Cardiac muscle cell (in vitro differentiated cells and primary cell): ENCODE measurements around the gene DDI1. TPM values are rescaled to one million over a fixed set of nuclear protein-coding genes. Genes with fewer than 3 reads are reported as not detected.

Experiments
- DNase-seq, 2 donors: peaks; one replicate each; pipeline versions ENCODE4 v3.0.0 to v3.0.0-alpha.2; 2010 to 2017; ENCODE audit warnings: low read depth in 1 of 2, low spot score in 1 of 2
- H3K27ac ChIP-seq: fragments of 200-600 bp; sonication (generic); 2 replicates; pipeline ENCODE4 v1.5.1; 2016
- H3K27me3 ChIP-seq: fragments of 200-600 bp; sonication (generic); 2 replicates; pipeline ENCODE4 v1.6.0; 2016; ENCODE audit warnings: control low read depth
- H3K36me3 ChIP-seq: fragments of 200-600 bp; sonication (generic); 2 replicates; pipeline ENCODE4 v1.5.1; 2016; ENCODE audit warnings: control low read depth
- H3K4me1 ChIP-seq: fragments of 200-600 bp; sonication (generic); 2 replicates; pipeline ENCODE4 v1.8.1; 2017; ENCODE audit warnings: low read depth, mild to moderate bottlenecking, mixed run types
- H3K4me3 ChIP-seq: fragments of 200-600 bp; sonication (generic); 2 replicates; pipeline ENCODE4 v1.5.1; 2016; ENCODE audit warnings: mild to moderate bottlenecking
- H3K9me3 ChIP-seq: fragments of 200-600 bp; sonication (generic); 2 replicates; pipeline ENCODE4 v1.5.1; 2017; ENCODE audit warnings: low read depth, mild to moderate bottlenecking, control low read depth
- polyA plus RNA-seq: library from polyadenylated mRNA; unstranded; fragments of >200 nt; fragmentation: Nextera tagmentation; extraction: Ambion mirVana; gene quantifications from 2 replicates; pipeline ENCODE4 v1.2.1, GENCODE V29; 2016
- total RNA-seq: library from RNA; depleted of rRNA; stranded (reverse); fragments of >200 nt; gene quantifications from 2 replicates; pipeline ENCODE4 v1.2.3, GENCODE V29; 2016
- TF ChIP-seq, protein P1 (sequence below): IDR thresholded peaks from 2 replicates; pipeline ENCODE4 v1.5.1; 2012; ENCODE audit warnings: low read depth, mild to moderate bottlenecking, low read length

Gene DDI1
- total and polyA plus RNA-seq, 2 experiments from 2014 or later, result 2.8 TPM; not detected in 1

DNA sequence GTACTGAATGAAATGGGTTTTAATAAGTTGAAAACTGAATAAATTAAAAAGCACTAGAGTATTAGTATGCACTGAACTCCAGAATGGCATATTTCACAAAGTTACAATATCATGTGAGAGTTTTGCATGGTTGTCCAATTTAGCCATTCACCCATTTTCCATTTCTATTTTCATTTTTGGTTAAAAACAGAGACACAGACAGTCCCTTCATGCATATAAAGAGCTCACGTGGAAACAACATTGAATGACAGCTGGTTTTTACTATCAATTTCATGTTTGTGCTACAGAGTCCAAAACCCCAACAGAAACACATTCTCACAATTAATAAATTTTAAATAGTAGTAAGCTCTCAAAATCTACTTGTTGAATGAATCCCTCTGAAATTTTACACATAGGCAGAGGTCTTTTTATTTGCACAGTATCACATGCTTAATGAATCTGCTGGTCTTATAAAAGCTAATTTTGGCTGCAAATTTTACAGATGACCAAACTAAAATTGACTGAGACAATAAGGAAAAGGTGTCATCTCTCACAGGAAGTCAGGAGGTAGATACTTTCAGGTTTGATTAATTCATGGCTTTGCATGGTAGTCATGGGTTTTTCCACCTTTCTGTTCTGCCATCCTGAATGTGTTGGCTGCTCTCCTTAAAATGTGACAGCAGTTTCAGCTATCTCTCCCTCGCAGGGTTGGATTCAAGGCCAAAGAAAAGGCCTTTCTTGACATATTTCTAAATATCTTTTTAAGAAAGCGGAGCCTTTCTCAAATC is 20.6 kb upstream of the DDI1 start:
- no peaks in the 10 kb centered on the region for H3K27me3 ChIP-seq
- no peak overlapping the region for H3K4me3 ChIP-seq
- no peaks in the 10 kb centered on the region for H3K36me3 ChIP-seq
- TF ChIP-seq, protein P1, sequence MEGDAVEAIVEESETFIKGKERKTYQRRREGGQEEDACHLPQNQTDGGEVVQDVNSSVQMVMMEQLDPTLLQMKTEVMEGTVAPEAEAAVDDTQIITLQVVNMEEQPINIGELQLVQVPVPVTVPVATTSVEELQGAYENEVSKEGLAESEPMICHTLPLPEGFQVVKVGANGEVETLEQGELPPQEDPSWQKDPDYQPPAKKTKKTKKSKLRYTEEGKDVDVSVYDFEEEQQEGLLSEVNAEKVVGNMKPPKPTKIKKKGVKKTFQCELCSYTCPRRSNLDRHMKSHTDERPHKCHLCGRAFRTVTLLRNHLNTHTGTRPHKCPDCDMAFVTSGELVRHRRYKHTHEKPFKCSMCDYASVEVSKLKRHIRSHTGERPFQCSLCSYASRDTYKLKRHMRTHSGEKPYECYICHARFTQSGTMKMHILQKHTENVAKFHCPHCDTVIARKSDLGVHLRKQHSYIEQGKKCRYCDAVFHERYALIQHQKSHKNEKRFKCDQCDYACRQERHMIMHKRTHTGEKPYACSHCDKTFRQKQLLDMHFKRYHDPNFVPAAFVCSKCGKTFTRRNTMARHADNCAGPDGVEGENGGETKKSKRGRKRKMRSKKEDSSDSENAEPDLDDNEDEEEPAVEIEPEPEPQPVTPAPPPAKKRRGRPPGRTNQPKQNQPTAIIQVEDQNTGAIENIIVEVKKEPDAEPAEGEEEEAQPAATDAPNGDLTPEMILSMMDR, result no peak
- no peaks in the 10 kb centered on the region for H3K9me3 ChIP-seq
- peaks cover 2% of the 10 kb centered on the region for H3K4me1 ChIP-seq
- no peak overlapping the region for H3K27ac ChIP-seq
- no peak for DNase-seq

DNA sequence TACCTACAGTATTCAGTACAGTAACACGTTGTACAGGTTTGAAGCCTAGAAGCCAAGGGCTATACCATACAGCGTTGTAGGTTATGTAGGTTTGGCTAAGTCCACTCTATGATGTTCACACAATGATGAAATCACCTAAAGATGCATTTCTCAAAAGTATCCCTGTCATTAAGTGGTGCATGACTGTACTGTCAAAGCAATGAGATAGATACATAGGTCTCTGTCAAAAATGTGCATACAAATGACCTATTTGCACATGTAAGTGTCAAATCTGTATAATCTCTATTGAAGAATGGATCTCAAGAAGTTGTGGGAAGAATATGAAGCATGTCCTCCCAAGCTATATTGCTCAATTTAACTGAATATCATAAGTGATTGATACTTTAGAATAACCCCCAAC is 11.9 kb upstream of the DDI1 start:
- Histone ChIP-seq H3K4me3 (no peak overlapping the region), H3K9me3 (no peaks in the 10 kb centered on the region), H3K4me1 (no peaks in the 10 kb centered on the region), H3K27ac (no peak overlapping the region), H3K27me3 (no peaks in the 10 kb centered on the region), H3K36me3 (no peaks in the 10 kb centered on the region)
- TF ChIP-seq, protein P1, result no peak
- no peak for DNase-seq

DNA sequence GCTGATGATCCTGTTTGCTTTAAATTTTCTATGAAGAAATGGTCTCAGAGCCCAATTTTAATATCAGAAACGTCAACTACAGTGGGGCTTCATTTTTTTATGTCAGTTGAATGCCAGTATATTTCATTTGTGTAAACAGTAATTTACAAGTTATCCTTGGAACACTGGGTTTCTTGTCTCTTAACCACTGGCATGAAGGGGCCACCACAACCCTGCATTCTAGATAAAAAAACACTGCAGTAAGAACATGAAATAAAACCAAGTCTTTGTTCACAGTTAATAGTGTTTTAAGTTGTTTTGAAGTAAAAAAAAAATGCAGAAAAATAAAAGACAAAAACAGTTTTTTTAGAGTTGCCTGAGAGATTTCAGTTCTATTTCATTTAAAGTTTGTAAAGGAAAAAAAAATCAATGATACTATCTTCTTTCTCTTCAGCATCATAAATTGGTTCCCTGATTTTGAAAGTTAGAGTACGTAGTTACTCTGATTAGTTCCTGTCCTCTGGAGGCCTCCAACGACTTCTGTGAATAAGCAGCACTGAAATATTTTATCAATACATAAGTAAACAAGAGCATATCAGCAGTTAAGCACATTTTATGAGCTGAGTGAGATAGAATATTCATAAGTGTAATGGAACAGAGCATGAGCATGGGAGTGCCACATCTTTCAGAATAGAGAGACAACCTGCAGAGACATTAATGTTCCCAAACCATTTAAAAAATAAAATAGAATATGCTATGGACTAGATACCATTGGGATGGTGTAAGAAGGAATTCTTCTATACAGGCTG is 7.8 kb upstream of the DDI1 start:
- TF ChIP-seq, protein P1, result no peak
- no peaks in the 10 kb centered on the region for H3K9me3 ChIP-seq
- H3K36me3 ChIP-seq, result no peaks in the 10 kb centered on the region
- peak in 1 of 2 donors; percentile 82 for DNase-seq
- H3K4me3 ChIP-seq, result no peak overlapping the region
- H3K27ac ChIP-seq, result no peak overlapping the region
- no peaks in the 10 kb centered on the region for H3K4me1 ChIP-seq
- H3K27me3 ChIP-seq, result no peaks in the 10 kb centered on the region

DNA sequence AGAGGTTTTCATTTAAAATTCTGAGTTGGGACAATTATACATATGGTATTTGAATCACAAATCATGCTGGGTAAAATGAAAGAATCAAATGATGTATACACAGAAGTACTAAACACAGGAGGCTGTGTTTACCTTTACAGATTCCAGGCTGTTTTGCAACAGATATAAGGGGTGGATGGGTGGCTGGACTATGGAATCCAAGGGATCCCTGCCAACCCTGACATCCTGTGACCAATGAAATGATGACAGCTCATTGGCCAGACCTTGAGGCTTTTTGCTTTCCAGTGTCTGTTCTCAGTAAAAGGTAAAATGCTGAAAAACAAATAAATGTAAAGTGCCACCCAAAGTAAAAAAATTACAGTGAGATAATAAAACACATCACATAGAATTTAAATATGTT is 3.3 kb upstream of the DDI1 start:
- Histone ChIP-seq H3K27ac (no peak overlapping the region), H3K27me3 (no peaks in the 10 kb centered on the region), H3K4me1 (no peaks in the 10 kb centered on the region), H3K36me3 (no peaks in the 10 kb centered on the region), H3K9me3 (no peaks in the 10 kb centered on the region), H3K4me3 (no peak overlapping the region)
- TF ChIP-seq, protein P1, result no peak
- peak in 1 of 2 donors; percentile 93 for DNase-seq

DNA sequence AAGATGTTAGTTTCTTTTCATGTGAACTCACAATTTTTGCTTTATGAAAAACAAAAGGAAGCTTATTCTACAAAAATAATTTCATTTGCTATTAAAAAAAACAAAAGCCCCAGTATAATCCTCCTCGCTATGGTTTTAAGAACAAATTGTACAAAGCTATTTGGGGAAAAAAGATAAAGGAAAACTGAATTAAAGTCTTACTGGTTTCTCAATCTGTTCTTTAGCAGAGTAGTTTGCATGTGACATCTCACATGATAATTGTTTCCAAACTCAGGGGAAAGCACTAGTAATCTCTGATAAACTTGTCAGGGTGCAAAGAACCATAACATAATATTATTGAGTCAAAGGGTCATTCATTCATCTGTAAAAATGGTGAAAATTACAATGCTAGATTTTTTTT is 2.9 kb upstream of the DDI1 start:
- Histone ChIP-seq H3K9me3 (no peaks in the 10 kb centered on the region), H3K36me3 (no peaks in the 10 kb centered on the region), H3K27ac (no peak overlapping the region), H3K4me1 (no peaks in the 10 kb centered on the region), H3K27me3 (no peaks in the 10 kb centered on the region), H3K4me3 (no peak overlapping the region)
- peak in 1 of 2 donors; percentile 72 for DNase-seq
- TF ChIP-seq, protein P1, result no peak
